SK-N-MC (cell line): ENCODE data around the gene POLR2M.

Experiments
- DNase-seq: peaks from one replicate; pipeline ENCODE4 v3.0.0-alpha.2; 2011; ENCODE audit warnings: low read depth, low spot score
- H3K27ac ChIP-seq: fragments of 200-600 bp; sonication (generic); 2 replicates; pipeline ENCODE4 v1.5.1; 2016; ENCODE audit warnings: mixed run types
- H3K36me3 ChIP-seq: fragments of 200-600 bp; sonication (generic); 2 replicates; pipeline ENCODE4 v1.6.1; 2017; ENCODE audit warnings: antibody characterized with exemption, low read length, mixed read lengths; ENCODE audit not compliant: insufficient read depth
- H3K4me3 ChIP-seq: fragments of 200-600 bp; sonication (generic); 2 replicates; pipeline ENCODE4 v1.5.1; 2016
- H3K9ac ChIP-seq: fragments of 200-600 bp; sonication (generic); 2 replicates; pipeline ENCODE4 v1.8.0; 2017; ENCODE audit warnings: mixed run types, mixed read lengths; ENCODE audit not compliant: insufficient read length
- H3K9me3 ChIP-seq: fragments of 200-600 bp; sonication (generic); 2 replicates; pipeline ENCODE4 v1.6.1; 2017; ENCODE audit warnings: low read depth, mild to moderate bottlenecking, antibody characterized with exemption, low read length, moderate library complexity, mixed read lengths
- EZH2 ChIP-seq: fragments of 200-600 bp; sonication (generic); IDR thresholded peaks from one replicate; pipeline ENCODE4 v1.6.1; 2017; ENCODE audit warnings: antibody characterized with exemption
- FOXP2 ChIP-seq: optimal IDR thresholded peaks from 2 replicates; pipeline ENCODE3; 2011; ENCODE audit warnings: mild to moderate bottlenecking, moderate library complexity; ENCODE audit not compliant: insufficient read depth; ENCODE audit errors: extremely low read length, control extremely low read depth
- POLR2AphosphoS5 ChIP-seq: IDR thresholded peaks from 2 replicates; pipeline ENCODE4 v1.6.1; 2012; ENCODE audit warnings: mild to moderate bottlenecking, low read depth, low read length, borderline replicate concordance

The POLR2M gene

GRCh38 chr15:57731530-57732103 lies 25.1 kb downstream of the POLR2M start:
- no peak for DNase-seq
- 0 out of 2 replicates have a peak, but pooled peaks cover under 1% of the 10 kb centered on the region for H3K9me3 ChIP-seq
- no peak overlapping the region for H3K27ac ChIP-seq
- no peaks in the 10 kb centered on the region for H3K36me3 ChIP-seq
- no peak overlapping the region for H3K4me3 ChIP-seq
- TF ChIP-seq POLR2AphosphoS5: no peak
- no peak for TF ChIP-seq FOXP2
- TF ChIP-seq EZH2: no peak
- H3K9ac ChIP-seq: no peak overlapping the region

GRCh38 chr15:57732526-57733331 lies 26.2 kb downstream of the POLR2M start:
- TF ChIP-seq EZH2: no peak
- no peak for TF ChIP-seq POLR2AphosphoS5
- no peak for TF ChIP-seq FOXP2
- Histone ChIP-seq H3K36me3 (no peaks in the 10 kb centered on the region), H3K4me3 (no peak overlapping the region), H3K27ac (no peak overlapping the region), H3K9me3 (0 out of 2 replicates have a peak, but pooled peaks cover 4% of the 10 kb centered on the region), H3K9ac (no peak overlapping the region)
- DNase-seq: no peak

DNA sequence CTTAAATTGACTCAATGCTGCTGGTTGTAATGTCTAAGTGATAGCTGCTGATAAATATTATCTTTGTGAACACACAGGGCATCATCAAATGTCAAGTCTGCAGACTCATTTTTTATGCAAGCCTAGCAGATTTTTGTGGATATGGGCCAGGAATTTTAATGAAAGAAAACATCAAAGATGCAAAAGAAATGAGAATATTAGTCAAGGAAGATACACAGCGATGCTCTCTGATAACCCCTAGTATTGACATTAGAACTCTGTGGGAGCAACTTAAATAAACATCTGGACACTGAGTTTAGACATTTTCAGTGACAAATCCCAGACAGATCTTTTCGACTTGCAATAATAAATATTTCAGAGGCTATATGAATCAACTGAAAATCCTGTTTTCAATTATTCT lies 28.3 kb downstream of the POLR2M start:
- Histone ChIP-seq H3K4me3 (peak overlapping the region; percentile 6; the same call in 1 of the 2 replicates), H3K27ac (no peak overlapping the region), H3K36me3 (no peaks in the 10 kb centered on the region), H3K9me3 (0 out of 2 replicates have a peak, but pooled peaks cover 4% of the 10 kb centered on the region), H3K9ac (no peak overlapping the region)
- TF ChIP-seq FOXP2 (no peak), EZH2 (no peak)
- DNase-seq: peak; percentile 10

DNA sequence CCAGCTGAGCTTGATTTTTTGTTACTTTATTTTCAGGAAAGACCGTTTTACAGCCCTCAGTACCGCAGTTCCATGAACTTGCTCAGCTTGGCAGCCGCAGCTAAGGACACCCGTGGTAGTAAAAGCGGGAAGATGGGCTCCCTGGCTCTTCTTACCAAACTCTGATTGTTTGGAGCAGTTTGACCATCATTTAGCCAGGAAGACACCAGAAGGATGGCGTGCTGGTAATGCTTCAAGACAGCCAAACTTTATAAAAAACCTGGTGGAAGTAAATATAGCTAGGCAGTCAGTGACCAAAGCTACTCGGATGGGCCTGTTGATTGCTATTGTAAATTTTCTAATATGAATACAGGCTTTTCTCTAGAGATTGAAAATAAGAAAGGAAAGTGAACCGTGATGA lies 28.9 kb downstream of the POLR2M start:
- 0 out of 2 replicates have a peak, but pooled peaks cover 4% of the 10 kb centered on the region for H3K9me3 ChIP-seq

GRCh38 chr15:57735891-57736290 lies 29.4 kb downstream of the POLR2M start:
- H3K36me3 ChIP-seq: no peaks in the 10 kb centered on the region
- no peak for DNase-seq
- H3K27ac ChIP-seq: no peak overlapping the region
- no peak overlapping the region for H3K9ac ChIP-seq
- no peak for TF ChIP-seq POLR2AphosphoS5
- TF ChIP-seq EZH2: no peak
- TF ChIP-seq FOXP2: no peak
- H3K9me3 ChIP-seq: 0 out of 2 replicates have a peak, but pooled peaks cover 4% of the 10 kb centered on the region
- peak overlapping the region; percentile 44; the same call in 1 of the 2 replicates for H3K4me3 ChIP-seq

More for the DNA sequence above, 28.9 kb downstream of the POLR2M start:
- H3K9ac ChIP-seq: no peak overlapping the region
- no peak overlapping the region for H3K27ac ChIP-seq
- peak overlapping the region; percentile 44; the same call in 1 of the 2 replicates for H3K4me3 ChIP-seq
- no peak for TF ChIP-seq POLR2AphosphoS5
- no peak for TF ChIP-seq FOXP2
- no peak for TF ChIP-seq EZH2
- H3K36me3 ChIP-seq: no peaks in the 10 kb centered on the region
- peak; percentile 32 for DNase-seq

DNA sequence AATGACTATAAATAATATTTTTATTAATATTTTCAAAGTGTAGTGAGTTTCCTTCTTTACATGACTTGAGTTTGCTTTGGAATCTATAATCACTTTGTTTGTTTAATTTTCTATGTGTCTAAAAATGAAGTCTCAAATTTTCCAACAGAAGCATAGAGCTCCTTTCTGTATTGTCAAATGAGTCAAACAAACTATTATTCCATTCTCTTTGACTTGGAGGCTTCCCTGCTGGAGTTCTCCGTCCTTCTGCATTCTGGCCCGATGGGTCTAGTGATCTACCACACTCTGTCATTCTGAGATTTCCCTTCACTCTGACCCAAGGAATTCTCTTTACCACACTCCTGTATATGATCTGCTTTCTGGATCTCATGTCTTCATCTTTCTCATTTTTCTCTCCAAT lies 30.1 kb downstream of the POLR2M start:
- Histone ChIP-seq H3K9me3 (0 out of 2 replicates have a peak, but pooled peaks cover 4% of the 10 kb centered on the region), H3K27ac (no peak overlapping the region), H3K4me3 (no peak overlapping the region), H3K9ac (no peak overlapping the region), H3K36me3 (no peaks in the 10 kb centered on the region)
- TF ChIP-seq EZH2: no peak
- no peak for TF ChIP-seq POLR2AphosphoS5
- TF ChIP-seq FOXP2: no peak
- no peak for DNase-seq

- 0 out of 2 replicates have a peak, but pooled peaks cover 4% of the 10 kb centered on the region for H3K9me3 ChIP-seq
- peak; percentile 16 for DNase-seq
- no peak overlapping the region for H3K4me3 ChIP-seq
- no peak overlapping the region for H3K27ac ChIP-seq
- no peaks in the 10 kb centered on the region for H3K36me3 ChIP-seq
- TF ChIP-seq FOXP2: no peak
- no peak for TF ChIP-seq POLR2AphosphoS5
- no peak for TF ChIP-seq EZH2
- H3K9ac ChIP-seq: no peak overlapping the region
Measured at GRCh38 chr15:57738734-57739237, 32.3 kb downstream of the POLR2M start.

DNA sequence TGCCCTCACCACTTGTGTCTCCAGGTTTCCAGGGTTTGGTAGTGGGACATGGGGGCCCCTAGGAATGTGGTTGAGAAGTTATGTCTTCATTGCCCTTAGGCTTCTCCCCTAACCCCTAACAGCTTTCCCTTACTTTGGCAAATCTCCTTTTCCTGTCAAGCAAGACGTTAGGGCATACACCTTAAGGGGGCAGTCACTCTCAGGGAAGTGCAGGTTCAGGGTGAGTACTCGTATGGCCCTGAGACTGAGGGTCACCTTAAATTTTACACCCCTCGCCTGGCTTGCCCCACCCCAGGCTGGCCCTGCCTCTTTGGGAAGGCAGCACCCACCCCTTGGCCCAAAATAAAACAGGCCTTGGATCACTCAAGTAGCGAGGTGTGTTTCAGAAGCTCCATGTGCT lies 33.5 kb downstream of the POLR2M start:
- Histone ChIP-seq H3K27ac (no peak overlapping the region), H3K9ac (no peak overlapping the region), H3K9me3 (0 out of 2 replicates have a peak, but pooled peaks cover 4% of the 10 kb centered on the region), H3K4me3 (no peak overlapping the region), H3K36me3 (no peaks in the 10 kb centered on the region)
- DNase-seq: no peak
- TF ChIP-seq FOXP2: no peak
- no peak for TF ChIP-seq EZH2
- no peak for TF ChIP-seq POLR2AphosphoS5
